Immature natural killer cell (primary cell): ENCODE measurements around the gene GNB1. TPM values are rescaled to one million over a fixed set of nuclear protein-coding genes. Genes with fewer than 3 reads are reported as not detected.
"Not testable (repeated sequence)": the region's sequence is repeated elsewhere in the genome, so short reads cannot be mapped to it uniquely, and the experiment has no call there.

Experiments
- DNase-seq, 3 donors: peaks; one replicate each; pipeline ENCODE4 v3.0.0; 2022; ENCODE audit warnings: mixed read lengths in 1 of 3
- H3K27ac Mint-ChIP-seq, 6 donors: one replicate each; pipeline ENCODE4 v1.8.0; 2020; ENCODE audit warnings: mixed read lengths in 6 of 6, mild to moderate bottlenecking in 5 of 6, inconsistent platforms in 4 of 6, moderate library complexity in 3 of 6
- H3K27me3 Mint-ChIP-seq, 3 donors: one replicate each; pipeline ENCODE4 v1.8.0; 2020 to 2021; ENCODE audit warnings: low read depth in 3 of 3, mild to moderate bottlenecking in 3 of 3, mixed read lengths in 3 of 3, moderate library complexity in 3 of 3, inconsistent platforms in 1 of 3
- H3K36me3 Mint-ChIP-seq, 3 donors: one replicate each; pipeline ENCODE4 v1.8.0; 2020; ENCODE audit warnings: mixed read lengths in 3 of 3, inconsistent platforms in 2 of 3, mild to moderate bottlenecking in 2 of 3
- H3K4me1 Mint-ChIP-seq, 2 donors: one replicate each; pipeline ENCODE4 v1.8.0; 2020; ENCODE audit warnings: inconsistent platforms in 2 of 2, mild to moderate bottlenecking in 2 of 2, mixed read lengths in 2 of 2, moderate library complexity in 1 of 2
- H3K4me3 Mint-ChIP-seq, 5 donors: one replicate each; pipeline ENCODE4 v1.8.0; 2020; ENCODE audit warnings: mild to moderate bottlenecking in 5 of 5, mixed read lengths in 5 of 5, inconsistent platforms in 3 of 5, moderate library complexity in 3 of 5
- H3K9me3 Mint-ChIP-seq, 6 donors: one replicate each; pipeline ENCODE4 v1.8.0; 2020; ENCODE audit warnings: mild to moderate bottlenecking in 6 of 6, mixed read lengths in 6 of 6, inconsistent platforms in 4 of 6, moderate library complexity in 3 of 6
- polyA plus RNA-seq, 3 donors: library from polyadenylated mRNA; unstranded; fragments of 300-500 nt; fragmentation: Illumina TruSeq; gene quantifications; one replicate each; pipeline ENCODE4 v1.2.3, GENCODE V29; 2021

The GNB1 gene
- polyA plus RNA-seq, 3 donors from 2014 or later: 53.4 to 111 (median 98.7) TPM

GRCh38 chr1:1752190-1752589, 138.7 kb downstream of the GNB1 start:
- no peaks in the 10 kb centered on the region for H3K27me3 Mint-ChIP-seq
- no peak for DNase-seq
- H3K36me3 Mint-ChIP-seq: no peaks in the 10 kb centered on the region
- peaks cover 0 to 4% of the 10 kb centered on the region in 2 donors for H3K4me1 Mint-ChIP-seq
- no peak overlapping the region for H3K27ac Mint-ChIP-seq
- H3K4me3 Mint-ChIP-seq: no peak overlapping the region
- H3K9me3 Mint-ChIP-seq: no peaks in the 10 kb centered on the region

- not testable (repeated sequence) for H3K27me3 Mint-ChIP-seq, DNase-seq, H3K27ac Mint-ChIP-seq, H3K4me3 Mint-ChIP-seq, H3K36me3 Mint-ChIP-seq, H3K9me3 Mint-ChIP-seq, H3K4me1 Mint-ChIP-seq
These were observed 140.9 kb downstream of the GNB1 start for GRCh38 chr1:1749941-1750340.

DNA sequence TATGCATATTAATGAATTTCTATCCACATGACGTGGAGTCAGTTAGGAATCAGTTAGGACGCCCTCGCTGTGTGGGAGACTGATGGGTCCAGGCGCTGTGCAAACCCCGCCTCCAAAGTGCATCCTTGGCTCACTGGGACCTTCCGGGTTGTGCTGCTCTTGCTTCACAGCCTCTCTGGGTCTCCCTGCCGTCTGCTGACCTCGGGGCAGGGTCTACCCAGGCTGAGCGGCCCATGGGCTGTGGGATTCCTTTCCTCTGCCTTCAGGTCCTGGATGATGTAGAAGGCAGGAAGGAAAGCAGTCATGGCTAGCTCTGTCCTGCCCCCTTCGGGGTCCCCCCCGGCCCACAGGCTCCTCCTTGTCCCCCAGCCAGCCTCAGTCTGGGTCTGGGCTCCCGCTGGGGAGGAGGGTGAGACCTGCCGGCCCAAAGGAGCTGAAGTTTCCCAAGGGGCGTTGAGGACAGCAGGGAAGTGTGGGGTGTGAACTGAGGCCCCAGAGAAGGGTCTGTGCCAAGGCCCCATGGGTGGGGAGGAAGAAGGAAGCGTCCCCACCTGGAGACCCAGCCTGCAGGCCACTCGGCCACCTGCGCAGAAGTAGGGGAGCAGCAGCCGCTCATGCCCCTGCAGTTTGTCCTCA, 142.1 kb downstream of the GNB1 start:
- Mint-ChIP-seq H3K9me3 (no peaks in the 10 kb centered on the region), H3K36me3 (no peaks in the 10 kb centered on the region), H3K4me1 (peaks cover 0 to 5% of the 10 kb centered on the region in 2 donors), H3K27me3 (peaks cover 0 to 2% (median 0%) of the 10 kb centered on the region in 3 donors), H3K4me3 (peak overlapping the region; percentile 37 to 65 (median 61)), H3K27ac (peak overlapping the region in 3 of 6 donors; percentile 51 to 80 (median 80))
- no peak for DNase-seq

DNA sequence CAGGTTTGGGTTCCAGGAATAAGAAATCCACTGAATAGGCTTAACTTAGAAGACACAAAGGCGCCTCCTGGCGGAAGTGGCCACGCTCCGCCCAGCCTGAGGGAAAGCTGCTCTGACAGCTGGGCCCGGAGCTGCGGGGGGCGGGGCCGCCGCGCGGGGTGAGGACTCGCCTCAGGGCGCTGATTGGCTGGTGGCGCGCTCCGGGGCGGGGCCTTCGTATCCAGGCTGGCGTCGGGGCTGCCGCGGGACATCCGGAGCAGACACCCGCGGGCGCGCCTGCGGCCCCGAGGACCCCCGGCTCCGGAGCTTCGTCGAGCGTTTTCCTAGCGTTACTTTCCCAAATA, 144.3 kb downstream of the GNB1 start:
- H3K4me1 Mint-ChIP-seq, H3K27me3 Mint-ChIP-seq, H3K9me3 Mint-ChIP-seq, H3K36me3 Mint-ChIP-seq, DNase-seq: not testable (repeated sequence)
- H3K4me3 Mint-ChIP-seq: peak overlapping the region in 1 of 5 donors; percentile 88
- peak overlapping the region in 1 of 6 donors; percentile 95 for H3K27ac Mint-ChIP-seq

DNA sequence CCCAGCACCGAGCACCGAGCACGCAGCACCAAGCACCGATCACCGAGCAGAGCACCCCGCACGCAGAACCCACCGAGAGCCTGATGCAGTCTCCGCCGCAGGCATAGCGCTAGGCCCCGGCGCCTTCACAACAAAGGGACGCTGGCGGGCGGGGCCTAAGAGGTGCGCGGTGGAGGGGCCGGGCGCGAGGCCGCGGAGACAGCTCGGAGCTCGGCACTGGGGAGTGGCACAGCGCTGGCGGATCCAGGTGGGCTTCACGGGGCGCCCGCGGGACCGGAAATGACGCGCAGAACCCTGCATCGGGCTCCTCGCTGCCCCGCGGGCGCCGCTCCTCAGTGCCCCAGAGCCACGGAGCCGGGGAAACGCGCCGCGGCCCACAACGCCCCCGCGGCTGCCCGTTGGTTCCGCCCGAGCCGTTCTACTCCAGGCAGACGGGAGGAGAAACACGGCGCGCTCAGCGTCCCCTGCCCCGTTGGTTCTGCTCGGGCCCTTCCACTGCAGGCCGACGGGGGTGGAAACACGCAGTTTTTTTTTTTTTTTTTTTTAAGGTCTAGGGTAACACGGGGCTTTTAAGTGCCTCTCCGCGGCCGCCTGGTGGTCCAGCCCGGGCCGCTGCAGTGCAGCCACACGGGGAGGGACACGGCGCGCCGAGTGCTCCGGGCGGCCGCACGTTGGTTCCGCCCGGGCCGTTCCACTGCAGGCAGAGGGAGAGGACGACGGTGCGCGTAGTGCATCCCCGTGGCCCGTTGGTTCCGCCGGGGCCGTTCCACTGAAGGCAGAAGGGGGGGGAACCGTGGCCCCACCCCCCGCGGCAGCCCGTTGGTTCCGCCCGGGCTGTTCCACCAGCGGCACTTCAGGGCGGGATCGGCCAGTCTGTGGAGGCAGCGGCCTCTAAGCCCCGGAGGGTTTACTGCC, 145.0 kb downstream of the GNB1 start:
- Mint-ChIP-seq H3K4me3 (peak overlapping the region; percentile 33 to 88 (median 61)), H3K27ac (peak overlapping the region in 5 of 6 donors; percentile 45 to 95 (median 88))
- not testable (repeated sequence) for H3K9me3 Mint-ChIP-seq, H3K4me1 Mint-ChIP-seq, H3K36me3 Mint-ChIP-seq, H3K27me3 Mint-ChIP-seq
- DNase-seq: peak; percentile 83 to 96 (median 87)

GRCh38 chr1:1742529-1742928, 148.4 kb downstream of the GNB1 start:
- H3K4me1 Mint-ChIP-seq, H3K27me3 Mint-ChIP-seq: not testable (repeated sequence)

DNA sequence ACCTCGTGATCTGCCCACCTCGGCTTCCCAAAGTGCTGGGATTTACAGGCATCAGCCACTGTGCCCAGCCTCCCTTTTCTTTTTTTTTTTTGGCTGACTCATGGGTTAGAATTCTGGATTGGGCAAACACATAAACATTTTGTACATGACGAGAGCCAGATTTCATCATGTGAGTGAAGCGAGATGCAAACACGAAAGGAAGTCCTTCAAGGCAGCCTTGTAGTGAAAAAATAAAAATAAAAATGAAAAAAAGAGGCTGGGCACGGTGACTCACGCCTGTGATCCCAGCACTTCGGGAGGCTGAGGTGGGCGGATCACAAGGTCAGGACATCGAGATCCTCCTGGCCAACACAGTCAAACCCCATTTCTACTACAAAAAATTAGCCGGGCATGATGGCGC, 149.9 kb downstream of the GNB1 start:
- not testable (repeated sequence) for DNase-seq, H3K27ac Mint-ChIP-seq, H3K4me1 Mint-ChIP-seq

More at GRCh38 chr1:1742529-1742928, 148.4 kb downstream of the GNB1 start:
- not testable (repeated sequence) for DNase-seq, H3K9me3 Mint-ChIP-seq, H3K36me3 Mint-ChIP-seq
- H3K27ac Mint-ChIP-seq: peak overlapping the region in 2 of 6 donors; percentile 34 to 80
- H3K4me3 Mint-ChIP-seq: peak overlapping the region in 2 of 5 donors; percentile 12 to 30

GRCh38 chr1:1738799-1739337, 152.0 kb downstream of the GNB1 start:
- not testable (repeated sequence) for H3K4me1 Mint-ChIP-seq, H3K27ac Mint-ChIP-seq, H3K27me3 Mint-ChIP-seq, H3K4me3 Mint-ChIP-seq, H3K9me3 Mint-ChIP-seq, H3K36me3 Mint-ChIP-seq
- DNase-seq: peak in 1 of 3 donors; percentile 35

More for the DNA sequence above, 149.9 kb downstream of the GNB1 start:
- H3K36me3 Mint-ChIP-seq, H3K4me3 Mint-ChIP-seq, H3K27me3 Mint-ChIP-seq, H3K9me3 Mint-ChIP-seq: not testable (repeated sequence)

DNA sequence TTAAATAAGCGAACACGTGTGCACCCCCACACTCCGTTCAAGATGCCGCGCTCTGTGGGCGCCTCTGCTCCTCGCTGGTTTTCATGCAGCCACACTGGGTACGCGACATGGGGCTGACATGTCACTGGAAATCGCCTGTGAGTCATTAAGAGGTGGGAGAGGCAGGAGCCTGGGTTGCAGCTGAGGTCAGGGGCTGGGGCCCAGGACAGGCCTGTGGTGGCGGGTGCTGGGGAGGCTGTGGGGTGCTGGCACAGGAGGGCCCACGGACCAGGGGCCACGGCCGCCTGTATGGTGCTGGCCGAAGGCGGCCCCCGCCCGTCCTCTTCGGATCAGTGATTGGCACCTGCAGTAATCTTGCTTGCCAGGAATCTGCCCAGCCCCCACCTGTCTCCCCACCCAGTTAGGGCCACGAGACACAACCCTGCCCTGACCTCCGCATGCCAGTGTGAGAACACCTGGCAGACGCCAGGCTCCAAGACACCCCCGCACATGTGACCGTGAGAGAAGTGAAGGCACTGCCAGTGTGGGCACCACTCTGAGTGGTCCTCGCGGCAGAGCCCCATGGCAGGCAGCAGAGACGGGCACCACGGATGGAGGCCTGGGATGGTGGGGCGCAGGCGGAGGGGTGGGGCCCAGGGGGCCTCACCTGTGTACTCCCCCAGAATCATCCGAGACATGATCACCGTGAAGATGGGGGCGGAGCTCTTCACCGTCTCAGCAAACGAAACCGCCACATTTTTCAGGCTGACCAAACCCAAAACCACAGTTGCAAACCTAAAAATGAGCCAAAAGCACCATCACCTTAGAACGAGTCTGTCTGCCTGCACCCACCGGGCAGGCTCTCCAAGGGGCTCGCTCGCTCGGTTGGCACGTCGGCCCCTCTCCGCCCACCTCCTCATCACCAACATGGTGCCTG, 153.0 kb downstream of the GNB1 start:
- not testable (repeated sequence) for H3K36me3 Mint-ChIP-seq, H3K27ac Mint-ChIP-seq, DNase-seq, H3K9me3 Mint-ChIP-seq, H3K27me3 Mint-ChIP-seq, H3K4me1 Mint-ChIP-seq, H3K4me3 Mint-ChIP-seq

Other genes with a start within 250 kb of the GNB1 start
- 10 to 100 TPM in 1 of 3 donors, 1 to 10 TPM in 2; 4.8 to 25.0 (median 8.1) TPM for gene CDK11B, start 232.1 kb downstream of the GNB1 start, polyA plus RNA-seq
- gene SLC35E2B, start 198.3 kb downstream of the GNB1 start, polyA plus RNA-seq: 10 to 100 TPM; 14.4 to 37.7 (median 18.1) TPM
- 10 to 100 TPM in 2 of 3 donors, 1 to 10 TPM in 1; 1.6 to 32.6 (median 14.9) TPM for gene CDK11A, start 166.7 kb downstream of the GNB1 start, polyA plus RNA-seq
- gene NADK, start 112.6 kb downstream of the GNB1 start, polyA plus RNA-seq: 10 to 100 TPM; 30.9 to 53.3 (median 37.3) TPM
- gene CALML6, start 24.2 kb upstream of the GNB1 start, polyA plus RNA-seq: not detected
- gene TMEM52, start 28.2 kb upstream of the GNB1 start, polyA plus RNA-seq: under 1 TPM in 1 of 3 donors, not detected in 2; 0.18 TPM
- not detected for gene CFAP74, start 112.7 kb upstream of the GNB1 start, polyA plus RNA-seq
- gene GABRD, start 128.3 kb upstream of the GNB1 start, polyA plus RNA-seq: not detected
- 10 to 100 TPM in 1 of 3 donors, 1 to 10 TPM in 2; 7.5 to 14.0 (median 9.4) TPM for gene PRKCZ, start 159.3 kb upstream of the GNB1 start, polyA plus RNA-seq